NB4 (cell line): ENCODE data around the gene KIF12.

Source experiments
- DNase-seq: peaks from one replicate; pipeline ENCODE4 v3.0.0; 2010; ENCODE audit warnings: low read depth
- H3K4me3 ChIP-seq: one replicate; pipeline ENCODE4 v1.5.1; 2011; ENCODE audit warnings: mild to moderate bottlenecking, low read depth, low read length, moderate library complexity
- MYC ChIP-seq: IDR thresholded peaks from 2 replicates; pipeline ENCODE4 v1.6.1; 2011; ENCODE audit warnings: low read depth, low read length
- POLR2A ChIP-seq: IDR thresholded peaks from 2 replicates; pipeline ENCODE4 v1.6.1; 2011; ENCODE audit warnings: mild to moderate bottlenecking; ENCODE audit not compliant: insufficient read length; ENCODE audit errors: extremely low read depth
- TF ChIP-seq, protein P1 (sequence below): IDR thresholded peaks from 2 replicates; pipeline ENCODE4 v1.6.1; 2011; ENCODE audit warnings: low read depth, low read length
- TF ChIP-seq, protein P2 (sequence below): IDR thresholded peaks from one replicate; pipeline ENCODE4 v1.5.1; 2012; ENCODE audit warnings: low read depth, low read length

KIF12 gene

GRCh38 chr9:114117614-114117995 lies 18.5 kb upstream of the KIF12 start:
- H3K4me3 ChIP-seq: no peak overlapping the region
- no peak for DNase-seq
- TF ChIP-seq, protein P1, sequence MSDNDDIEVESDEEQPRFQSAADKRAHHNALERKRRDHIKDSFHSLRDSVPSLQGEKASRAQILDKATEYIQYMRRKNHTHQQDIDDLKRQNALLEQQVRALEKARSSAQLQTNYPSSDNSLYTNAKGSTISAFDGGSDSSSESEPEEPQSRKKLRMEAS: no peak
- TF ChIP-seq, protein P2, sequence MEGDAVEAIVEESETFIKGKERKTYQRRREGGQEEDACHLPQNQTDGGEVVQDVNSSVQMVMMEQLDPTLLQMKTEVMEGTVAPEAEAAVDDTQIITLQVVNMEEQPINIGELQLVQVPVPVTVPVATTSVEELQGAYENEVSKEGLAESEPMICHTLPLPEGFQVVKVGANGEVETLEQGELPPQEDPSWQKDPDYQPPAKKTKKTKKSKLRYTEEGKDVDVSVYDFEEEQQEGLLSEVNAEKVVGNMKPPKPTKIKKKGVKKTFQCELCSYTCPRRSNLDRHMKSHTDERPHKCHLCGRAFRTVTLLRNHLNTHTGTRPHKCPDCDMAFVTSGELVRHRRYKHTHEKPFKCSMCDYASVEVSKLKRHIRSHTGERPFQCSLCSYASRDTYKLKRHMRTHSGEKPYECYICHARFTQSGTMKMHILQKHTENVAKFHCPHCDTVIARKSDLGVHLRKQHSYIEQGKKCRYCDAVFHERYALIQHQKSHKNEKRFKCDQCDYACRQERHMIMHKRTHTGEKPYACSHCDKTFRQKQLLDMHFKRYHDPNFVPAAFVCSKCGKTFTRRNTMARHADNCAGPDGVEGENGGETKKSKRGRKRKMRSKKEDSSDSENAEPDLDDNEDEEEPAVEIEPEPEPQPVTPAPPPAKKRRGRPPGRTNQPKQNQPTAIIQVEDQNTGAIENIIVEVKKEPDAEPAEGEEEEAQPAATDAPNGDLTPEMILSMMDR: no peak
- TF ChIP-seq POLR2A (no peak), MYC (no peak)

GRCh38 chr9:114116126-114116747 lies 17.1 kb upstream of the KIF12 start:
- DNase-seq: no peak
- no peak overlapping the region for H3K4me3 ChIP-seq
- TF ChIP-seq MYC (no peak), POLR2A (no peak)
- TF ChIP-seq, protein P2: no peak
- TF ChIP-seq, protein P1: no peak

DNA sequence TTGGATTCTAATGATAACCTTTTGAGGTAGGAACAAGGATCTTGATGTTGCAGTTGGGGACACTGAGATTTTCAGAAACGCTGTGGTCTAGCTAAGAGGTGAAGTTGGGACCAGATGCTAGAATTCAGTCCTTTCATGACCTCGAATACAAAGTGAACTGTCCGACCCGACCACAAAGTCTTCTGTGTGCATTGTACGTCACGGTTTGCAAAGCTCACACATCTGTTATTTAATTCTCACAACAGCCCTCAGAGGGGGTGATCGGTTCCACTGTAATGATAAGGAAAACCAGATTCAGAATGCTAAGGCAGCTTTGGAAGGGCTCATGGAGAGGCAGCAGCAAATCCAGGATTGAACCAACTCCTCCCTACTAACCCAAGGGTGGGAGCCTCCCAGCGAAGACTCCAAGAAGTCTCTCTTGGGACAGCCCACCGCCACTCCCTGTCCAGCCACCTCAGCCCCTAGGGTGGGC lies 16.6 kb upstream of the KIF12 start:
- no peak for DNase-seq
- TF ChIP-seq, protein P1: no peak
- TF ChIP-seq, protein P2: no peak
- TF ChIP-seq POLR2A: no peak
- TF ChIP-seq MYC: no peak
- no peak overlapping the region for H3K4me3 ChIP-seq

DNA sequence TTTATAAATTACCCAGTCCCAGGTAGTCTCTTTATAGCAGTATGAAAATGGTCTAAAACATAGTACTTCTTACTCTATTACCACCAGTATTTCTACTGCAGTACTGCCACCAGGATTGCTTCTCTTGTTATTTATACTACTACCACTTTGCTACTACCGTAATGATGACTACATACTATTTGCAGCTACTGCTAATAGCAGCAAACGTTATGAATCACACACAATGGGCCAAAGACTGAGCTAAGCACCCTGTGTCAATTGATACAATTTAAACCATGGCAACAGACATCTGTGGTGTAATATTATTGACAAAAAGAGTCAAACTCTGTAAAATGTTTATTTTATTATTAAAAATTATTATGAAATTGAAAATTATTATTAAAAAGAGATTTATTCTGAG lies 15.3 kb upstream of the KIF12 start:
- DNase-seq: no peak
- TF ChIP-seq, protein P2: no peak
- TF ChIP-seq MYC (no peak), POLR2A (no peak)
- H3K4me3 ChIP-seq: no peak overlapping the region

GRCh38 chr9:114112778-114113584 lies 13.9 kb upstream of the KIF12 start:
- no peak for DNase-seq
- H3K4me3 ChIP-seq: no peak overlapping the region
- TF ChIP-seq POLR2A: no peak
- TF ChIP-seq, protein P1: no peak
- TF ChIP-seq MYC: no peak
- TF ChIP-seq, protein P2: no peak
